GM10266 (cell line): ENCODE measurements around the gene P2RX7.

Experiments used
- DNase-seq: peaks from one replicate; pipeline ENCODE4 v3.0.0; 2012; ENCODE audit errors: extremely low spot score
- TF ChIP-seq, protein P1 (sequence below): IDR thresholded peaks from 2 replicates; pipeline ENCODE4 v1.5.1; 2012; ENCODE audit warnings: mild to moderate bottlenecking, low read depth; ENCODE audit not compliant: control insufficient read depth, insufficient read depth; ENCODE audit errors: missing control alignments

The P2RX7 gene

DNA sequence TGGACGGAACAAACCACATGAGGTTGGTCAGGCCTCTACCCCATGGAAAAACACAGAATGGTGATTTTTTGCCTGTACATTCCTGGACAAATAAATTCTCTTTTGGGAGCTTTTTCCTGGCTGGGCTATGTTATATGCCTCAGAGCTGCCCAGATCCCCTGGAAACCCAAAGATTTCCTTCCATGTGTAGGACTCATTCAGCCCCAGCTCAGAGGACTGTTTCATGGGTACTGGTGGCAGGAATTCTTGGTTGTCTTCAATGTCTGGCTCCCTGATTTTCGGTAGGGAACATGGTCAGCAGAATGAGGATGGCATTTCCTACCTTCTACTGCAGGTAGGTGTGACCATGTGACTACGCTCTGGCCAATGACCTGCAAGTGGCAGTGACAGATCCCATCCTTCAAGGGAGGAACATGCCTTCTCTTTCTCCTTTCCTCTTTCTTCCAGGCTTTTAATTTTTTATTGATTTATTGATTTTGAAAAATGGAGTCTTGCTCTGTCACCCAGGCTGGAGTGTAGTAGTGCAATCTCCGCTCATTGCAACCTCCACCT, 15.4 kb upstream of the P2RX7 start:
- TF ChIP-seq, protein P1, sequence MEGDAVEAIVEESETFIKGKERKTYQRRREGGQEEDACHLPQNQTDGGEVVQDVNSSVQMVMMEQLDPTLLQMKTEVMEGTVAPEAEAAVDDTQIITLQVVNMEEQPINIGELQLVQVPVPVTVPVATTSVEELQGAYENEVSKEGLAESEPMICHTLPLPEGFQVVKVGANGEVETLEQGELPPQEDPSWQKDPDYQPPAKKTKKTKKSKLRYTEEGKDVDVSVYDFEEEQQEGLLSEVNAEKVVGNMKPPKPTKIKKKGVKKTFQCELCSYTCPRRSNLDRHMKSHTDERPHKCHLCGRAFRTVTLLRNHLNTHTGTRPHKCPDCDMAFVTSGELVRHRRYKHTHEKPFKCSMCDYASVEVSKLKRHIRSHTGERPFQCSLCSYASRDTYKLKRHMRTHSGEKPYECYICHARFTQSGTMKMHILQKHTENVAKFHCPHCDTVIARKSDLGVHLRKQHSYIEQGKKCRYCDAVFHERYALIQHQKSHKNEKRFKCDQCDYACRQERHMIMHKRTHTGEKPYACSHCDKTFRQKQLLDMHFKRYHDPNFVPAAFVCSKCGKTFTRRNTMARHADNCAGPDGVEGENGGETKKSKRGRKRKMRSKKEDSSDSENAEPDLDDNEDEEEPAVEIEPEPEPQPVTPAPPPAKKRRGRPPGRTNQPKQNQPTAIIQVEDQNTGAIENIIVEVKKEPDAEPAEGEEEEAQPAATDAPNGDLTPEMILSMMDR, result no peak
- no peak for DNase-seq

DNA sequence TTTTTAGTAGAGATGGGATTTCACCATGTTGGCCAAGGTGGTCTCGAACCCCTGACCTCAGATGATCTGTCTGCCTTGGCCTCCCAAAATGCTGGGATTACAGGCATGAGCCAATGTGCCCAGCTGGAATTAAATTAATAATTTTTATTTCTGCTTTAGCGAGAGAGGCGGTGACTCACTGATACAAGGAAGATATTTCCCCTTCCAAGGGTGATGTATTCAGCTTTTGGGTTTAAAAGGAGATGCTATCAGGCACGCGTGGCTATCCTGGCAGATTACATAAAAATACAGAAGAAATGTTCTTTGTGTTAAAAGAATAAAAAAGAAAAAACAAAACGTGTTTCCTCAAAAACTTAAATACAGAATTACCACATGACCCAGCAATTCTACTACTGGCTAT, 12.4 kb upstream of the P2RX7 start:
- no peak for DNase-seq
- TF ChIP-seq, protein P1, result no peak

DNA sequence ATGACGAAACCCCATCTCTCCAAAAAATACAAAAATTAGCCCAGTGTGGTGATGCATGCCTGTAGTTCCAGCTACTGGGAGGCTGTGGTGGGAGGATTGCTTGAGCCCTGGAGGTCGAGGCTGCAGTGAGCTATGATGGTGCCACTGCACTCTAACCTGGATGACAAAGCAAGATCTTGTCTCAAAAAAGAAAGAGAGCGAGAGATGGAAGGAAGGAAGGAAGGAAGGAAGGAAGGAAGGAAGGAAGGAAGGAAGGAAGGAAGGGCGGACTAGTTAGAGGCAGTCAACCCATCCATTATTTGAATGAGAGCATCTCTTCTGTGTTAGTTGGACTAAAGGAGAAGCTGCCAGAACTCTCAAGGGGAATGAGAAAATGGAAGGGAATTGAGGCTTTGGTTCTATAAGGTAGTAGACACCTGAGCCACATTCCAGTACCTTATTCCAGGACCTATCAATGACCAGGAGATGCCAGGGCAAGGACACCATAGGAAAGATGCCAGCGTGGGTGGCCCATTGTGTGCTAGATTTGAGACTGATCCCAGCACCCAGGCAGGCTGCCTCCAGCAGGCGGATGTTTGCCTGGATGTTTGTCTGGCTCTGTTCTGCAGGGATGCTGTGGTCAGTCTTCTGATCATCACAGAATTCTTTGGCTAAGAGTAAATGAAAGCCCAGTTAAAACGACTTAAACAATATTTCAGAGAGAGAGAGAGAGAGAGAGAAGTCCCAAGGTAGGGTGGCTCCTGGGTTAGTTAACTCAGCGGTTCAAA, 11.5 kb upstream of the P2RX7 start:
- no peak for DNase-seq
- TF ChIP-seq, protein P1, result no peak

DNA sequence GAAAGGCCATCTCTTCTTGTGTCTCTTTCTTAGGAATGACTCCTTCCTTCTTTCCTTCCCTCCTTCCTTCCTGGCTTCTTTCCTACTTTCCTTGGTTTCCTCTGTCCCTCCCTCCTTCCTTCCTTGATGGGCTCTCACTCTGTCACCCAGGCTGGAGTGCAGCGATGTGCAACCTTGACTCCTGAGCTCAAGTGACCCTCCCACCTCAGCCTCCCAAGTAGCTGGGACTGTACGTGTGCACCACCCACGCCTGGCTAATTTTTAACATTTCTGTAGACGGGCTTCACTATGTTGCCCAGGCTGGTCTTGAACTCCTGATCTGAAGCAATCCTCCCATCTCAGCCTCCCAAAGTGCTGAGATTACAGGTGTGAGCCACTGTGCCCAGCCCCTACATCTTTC, 10.9 kb upstream of the P2RX7 start:
- TF ChIP-seq, protein P1, result no peak
- DNase-seq, result no peak

DNA sequence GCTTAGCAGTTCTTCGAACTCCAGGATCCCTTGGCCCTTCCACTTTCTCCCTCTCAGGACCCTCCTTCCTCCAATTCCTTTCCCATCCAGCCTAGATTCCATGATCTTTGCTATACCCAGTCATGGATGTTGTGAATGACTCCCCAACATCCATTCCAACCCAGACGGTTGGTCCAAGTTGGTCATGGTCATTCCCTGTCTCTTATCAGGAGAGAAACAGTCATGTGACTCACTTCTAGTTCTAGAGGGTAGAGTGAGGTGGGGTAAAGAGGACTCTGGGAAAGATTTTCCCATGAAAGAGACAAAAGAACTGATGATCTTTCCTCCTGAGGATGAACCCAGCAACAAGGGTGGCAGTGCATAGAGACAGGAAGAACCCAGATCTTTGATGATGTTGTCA, 9.2 kb upstream of the P2RX7 start:
- no peak for DNase-seq
- TF ChIP-seq, protein P1, result no peak

DNA sequence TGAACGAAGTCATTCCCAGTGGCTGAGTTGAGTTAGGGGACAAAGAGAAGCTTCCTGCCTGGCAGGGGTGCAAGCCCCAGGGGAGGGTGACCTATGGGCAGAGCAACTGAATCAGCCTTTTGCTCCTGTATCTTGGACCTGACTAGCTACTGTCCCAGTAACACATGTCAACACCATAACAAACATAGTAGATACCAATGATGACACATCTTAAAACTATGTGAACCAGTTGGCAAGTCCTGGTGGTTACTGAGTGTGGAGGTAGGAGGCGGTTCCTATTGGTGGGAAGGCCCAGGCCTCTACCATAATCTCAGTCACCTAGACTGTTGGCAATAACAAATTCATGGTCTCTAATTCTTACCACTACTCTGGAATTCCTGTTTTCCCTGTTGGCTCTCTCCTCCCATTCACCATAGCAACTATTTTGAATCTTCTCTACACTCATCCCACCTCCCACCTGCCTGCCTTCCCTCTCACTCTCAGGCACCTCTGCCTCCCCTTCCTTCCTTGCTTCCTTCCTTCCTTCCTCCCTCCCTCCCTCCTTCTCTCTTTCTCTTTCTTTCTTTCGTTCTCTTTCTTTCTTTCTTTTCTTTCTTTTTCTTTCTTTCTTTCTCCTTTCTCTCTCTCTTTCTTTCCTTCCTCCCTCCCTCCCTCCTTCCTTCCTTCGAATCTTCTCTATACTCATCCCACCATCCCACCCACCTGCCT, 8.1 kb upstream of the P2RX7 start:
- TF ChIP-seq, protein P1, result no peak
- DNase-seq, result no peak

DNA sequence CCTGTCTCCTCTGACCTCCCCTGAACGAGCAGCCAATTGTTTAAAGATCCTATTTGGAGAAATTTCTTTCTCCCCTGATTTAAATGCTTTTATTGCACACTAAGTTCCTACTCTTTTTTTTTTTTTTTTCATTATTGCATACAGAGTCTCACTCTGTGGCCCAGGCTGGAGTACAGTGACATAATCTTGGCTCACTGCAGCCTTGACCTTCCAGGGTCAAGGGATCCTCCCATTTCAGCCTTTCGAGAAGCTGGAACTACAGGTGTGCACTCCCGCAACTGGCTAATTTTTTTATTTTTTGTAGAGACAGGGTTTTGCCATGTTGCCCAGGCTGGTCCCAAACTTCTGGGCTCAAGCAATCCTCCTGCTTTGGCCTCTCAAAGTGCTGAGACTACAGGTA, 5.2 kb upstream of the P2RX7 start:
- TF ChIP-seq, protein P1, result no peak
- no peak for DNase-seq
